PC-3 (cell line): ENCODE data around the gene PPP6R2. TPM values are rescaled to one million over a fixed set of nuclear protein-coding genes. Genes with fewer than 3 reads are reported as not detected.

Source experiments
- ATAC-seq: fragments of 200-7000 bp; cut with Tn5 transposase; 2 replicates; pipeline ENCODE4 v1.9.1; 2020; ENCODE audit warnings: mild to moderate bottlenecking, moderate library complexity
- BruUV-seq: library from RNA; stranded (reverse); fragments of 400-500 nt; replicated peaks from 2 replicates; lab custom pipeline; 2021; lab: Mats Ljungman, UMichigan
- CTCF ChIA-PET: fragments of 300-600 bp; sonication (Branson Sonifier 250); formaldehyde crosslinking; loops from one replicate; lab custom pipeline; 2022; ENCODE audit warnings: antibody characterized with exemption; lab: Charles Lee
- POLR2A ChIA-PET: fragments of 300-600 bp; sonication (Branson Sonifier 250); formaldehyde crosslinking; loops from one replicate; lab custom pipeline; 2022; ENCODE audit warnings: antibody characterized with exemption; ENCODE audit not compliant: unreplicated experiment; lab: Charles Lee
- DNase-seq: peaks from one replicate; pipeline ENCODE4 v3.0.0-alpha.2; 2015
- H2AFZ ChIP-seq: fragments of 300-600 bp; sonication (generic); 2 replicates; pipeline ENCODE4 v1.6.0; 2016; ENCODE audit warnings: antibody characterized with exemption, low read length
- H3F3A ChIP-seq: fragments of 300-600 bp; sonication (generic); one replicate; pipeline ENCODE4 v1.6.0; 2017; ENCODE audit warnings: antibody characterized with exemption, low read length, control low read depth, mild to moderate bottlenecking; ENCODE audit not compliant: unreplicated experiment
- H3K27ac ChIP-seq: fragments of 300-600 bp; sonication (generic); 2 replicates; pipeline ENCODE4 v1.5.1; 2016; ENCODE audit warnings: mild to moderate bottlenecking, low read length
- H3K27me3 ChIP-seq: fragments of 300-600 bp; sonication (generic); 2 replicates; pipeline ENCODE4 v1.6.1; 2016; ENCODE audit warnings: low read length, mixed read lengths
- H3K36me3 ChIP-seq: fragments of 300-600 bp; sonication (generic); 2 replicates; pipeline ENCODE4 v1.6.1; 2016; ENCODE audit warnings: low read depth, mixed run types, low read length, mixed read lengths
- H3K4me1 ChIP-seq: fragments of 300-600 bp; sonication (generic); 2 replicates; pipeline ENCODE4 v1.5.1; 2016; ENCODE audit warnings: low read length; ENCODE audit not compliant: insufficient read depth
- H3K4me2 ChIP-seq: fragments of 300-600 bp; sonication (generic); 2 replicates; pipeline ENCODE4 v1.6.0; 2016; ENCODE audit warnings: low read length
- H3K4me3 ChIP-seq: fragments of 300-600 bp; sonication (generic); 2 replicates; pipeline ENCODE4 v1.5.1; 2016; ENCODE audit warnings: mild to moderate bottlenecking, low read length, mixed read lengths
- H3K79me2 ChIP-seq: fragments of 300-600 bp; sonication (generic); 2 replicates; pipeline ENCODE4 v1.6.1; 2017; ENCODE audit warnings: low read length, mixed read lengths
- H3K9ac ChIP-seq: fragments of 300-600 bp; sonication (generic); 2 replicates; pipeline ENCODE4 v1.6.0; 2016; ENCODE audit warnings: mild to moderate bottlenecking, low read length
- H3K9me2 ChIP-seq: fragments of 300-600 bp; sonication (generic); replicated peaks from 2 replicates; pipeline ENCODE4 v1.6.1; 2016; ENCODE audit warnings: mixed run types, low read length, mixed read lengths
- H3K9me3 ChIP-seq: fragments of 300-600 bp; sonication (generic); 2 replicates; pipeline ENCODE4 v1.6.1; 2016; ENCODE audit warnings: low read length, mixed read lengths
- H4K20me1 ChIP-seq: fragments of 300-600 bp; sonication (generic); 2 replicates; pipeline ENCODE4 v1.6.1; 2016; ENCODE audit warnings: low read length, mixed read lengths
- CTCF ChIP-seq: fragments of 300-600 bp; sonication (generic); conservative IDR thresholded peaks from 2 replicates; pipeline ENCODE4 v1.5.1; 2017; ENCODE audit warnings: antibody characterized with exemption, low read depth, mild to moderate bottlenecking, low read length
- EZH2 ChIP-seq: fragments of 300-600 bp; sonication (generic); IDR thresholded peaks from one replicate; pipeline ENCODE4 v1.6.1; 2017; ENCODE audit warnings: antibody characterized with exemption, mild to moderate bottlenecking, low read length; ENCODE audit not compliant: unreplicated experiment
- EZH2phosphoT487 ChIP-seq: fragments of 300-600 bp; sonication (generic); IDR thresholded peaks from 2 replicates; pipeline ENCODE4 v1.6.1; 2018; ENCODE audit warnings: mild to moderate bottlenecking, antibody characterized with exemption, low read length, borderline replicate concordance
- intact Hi-C: fragments of 100-400 bp; cut with micrococcal nuclease; formaldehyde crosslinking; loops from 2 replicates; pipeline ENCODE4 v1.9.0; 2023
- total RNA-seq: library from RNA; depleted of rRNA; stranded (reverse); fragments of >200 nt; gene quantifications from 2 replicates; pipeline ENCODE4 v1.2.3, GENCODE V29; 2014

The PPP6R2 gene
- total RNA-seq, 1 experiment from 2014 or later = 46.2 TPM

GRCh38 chr22:50348058-50348457, 4.9 kb downstream of the PPP6R2 start:
- intact Hi-C loops = no loop called here
- H3K36me3 ChIP-seq = no peaks in the 10 kb centered on the region
- TF ChIP-seq EZH2phosphoT487 = no peak
- no peak for TF ChIP-seq CTCF
- TF ChIP-seq EZH2 = no peak
- no peaks in the 10 kb centered on the region for H3F3A ChIP-seq
- H4K20me1 ChIP-seq = 0 out of 2 replicates have a peak, but pooled peaks cover 4% of the 10 kb centered on the region
- BruUV-seq = no TSS peak
- POLR2A ChIA-PET = no interaction called here
- no peaks in the 10 kb centered on the region for H3K4me1 ChIP-seq
- ATAC-seq (no peak), DNase-seq (no peak)
- peaks cover 33% of the 10 kb centered on the region for H3K79me2 ChIP-seq
- CTCF ChIA-PET = no interaction called here
- H3K4me2 ChIP-seq = no peak overlapping the region
- H3K9ac ChIP-seq = no peak overlapping the region
- H2AFZ ChIP-seq = no peak overlapping the region
- H3K9me3 ChIP-seq = no peaks in the 10 kb centered on the region
- H3K9me2 ChIP-seq = no peaks in the 10 kb centered on the region
- H3K4me3 ChIP-seq = no peak overlapping the region
- H3K27me3 ChIP-seq = no peaks in the 10 kb centered on the region
- H3K27ac ChIP-seq = no peak overlapping the region

- BruUV-seq = no TSS peak
- DNase-seq (no peak), ATAC-seq (no peak)
- CTCF ChIA-PET = no interaction called here
- Histone ChIP-seq H3K9me3 (no peaks in the 10 kb centered on the region), H3K9ac (no peak overlapping the region), H3F3A (no peaks in the 10 kb centered on the region), H4K20me1 (0 out of 2 replicates have a peak, but pooled peaks cover 5% of the 10 kb centered on the region), H3K79me2 (peaks cover 72% of the 10 kb centered on the region), H3K4me1 (no peaks in the 10 kb centered on the region), H2AFZ (no peak overlapping the region), H3K36me3 (no peaks in the 10 kb centered on the region), H3K9me2 (no peaks in the 10 kb centered on the region), H3K27me3 (no peaks in the 10 kb centered on the region), H3K4me2 (no peak overlapping the region), H3K4me3 (no peak overlapping the region), H3K27ac (no peak overlapping the region)
- intact Hi-C loops = no loop called here
- TF ChIP-seq CTCF (no peak), EZH2 (no peak), EZH2phosphoT487 (no peak)
- POLR2A ChIA-PET = no interaction called here
Observed at GRCh38 chr22:50356186-50356585, 13.1 kb downstream of the PPP6R2 start.

GRCh38 chr22:50357222-50357621, 14.1 kb downstream of the PPP6R2 start:
- peaks cover 12% of the 10 kb centered on the region; the same call in 1 of the 2 replicates for H4K20me1 ChIP-seq
- no peak overlapping the region for H2AFZ ChIP-seq
- CTCF ChIA-PET = no interaction called here
- no peak overlapping the region for H3K4me3 ChIP-seq
- BruUV-seq = no TSS peak
- ATAC-seq (no peak), DNase-seq (no peak)
- no peaks in the 10 kb centered on the region for H3K27me3 ChIP-seq
- H3K9me3 ChIP-seq = no peaks in the 10 kb centered on the region
- POLR2A ChIA-PET = no interaction called here
- H3K27ac ChIP-seq = no peak overlapping the region
- H3K9me2 ChIP-seq = no peaks in the 10 kb centered on the region
- no peak overlapping the region for H3K4me2 ChIP-seq
- H3K36me3 ChIP-seq = no peaks in the 10 kb centered on the region; the same call in 1 of the 2 replicates
- intact Hi-C loops = no loop called here
- H3K4me1 ChIP-seq = no peaks in the 10 kb centered on the region
- H3K79me2 ChIP-seq = peaks cover 78% of the 10 kb centered on the region
- no peak overlapping the region for H3K9ac ChIP-seq
- TF ChIP-seq EZH2 = no peak
- no peak for TF ChIP-seq CTCF
- no peak for TF ChIP-seq EZH2phosphoT487
- H3F3A ChIP-seq = no peaks in the 10 kb centered on the region
